NCI-H2171 treated with DMSO at 0.1 percent for 48 hours (cell line): ENCODE results near the gene CIZ1.

ENCODE experiments used
- DNase-seq: peaks from one replicate; lab custom pipeline; 2025; lab: John Stamatoyannopoulos, UW

CIZ1 gene

GRCh38 chr9:128214571-128215490 is 23.5 kb upstream of the CIZ1 start:
- DNase-seq = peak; percentile 82

GRCh38 chr9:128213746-128214497 is 22.6 kb upstream of the CIZ1 start:
- no peak for DNase-seq

- DNase-seq = no peak
Measured at GRCh38 chr9:128211981-128212281, 20.6 kb upstream of the CIZ1 start.

- DNase-seq = peak; percentile 89
Measured at GRCh38 chr9:128211186-128211980, 20.0 kb upstream of the CIZ1 start.

- DNase-seq = no peak
Measured at GRCh38 chr9:128208946-128209669, 17.7 kb upstream of the CIZ1 start.

DNA sequence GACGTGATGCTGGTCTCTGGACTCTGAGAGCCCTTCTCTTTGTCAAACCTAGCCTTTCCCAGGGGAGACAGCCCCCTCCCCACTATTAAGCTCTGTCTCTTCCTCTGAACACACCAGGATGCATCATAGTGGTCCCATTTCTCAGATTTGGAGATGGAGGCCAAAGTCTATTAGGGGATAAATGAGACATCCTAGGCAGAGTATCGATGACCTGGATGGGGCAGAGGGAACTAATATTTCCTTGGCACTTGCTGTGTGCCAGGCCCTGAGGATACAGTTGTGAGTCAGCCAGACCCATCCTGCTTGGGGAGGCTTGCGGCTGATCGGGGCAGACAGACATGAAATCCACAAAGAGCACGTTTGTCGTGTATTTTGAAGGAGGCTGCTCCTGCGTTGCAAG is 17.0 kb upstream of the CIZ1 start:
- DNase-seq = no peak

DNA sequence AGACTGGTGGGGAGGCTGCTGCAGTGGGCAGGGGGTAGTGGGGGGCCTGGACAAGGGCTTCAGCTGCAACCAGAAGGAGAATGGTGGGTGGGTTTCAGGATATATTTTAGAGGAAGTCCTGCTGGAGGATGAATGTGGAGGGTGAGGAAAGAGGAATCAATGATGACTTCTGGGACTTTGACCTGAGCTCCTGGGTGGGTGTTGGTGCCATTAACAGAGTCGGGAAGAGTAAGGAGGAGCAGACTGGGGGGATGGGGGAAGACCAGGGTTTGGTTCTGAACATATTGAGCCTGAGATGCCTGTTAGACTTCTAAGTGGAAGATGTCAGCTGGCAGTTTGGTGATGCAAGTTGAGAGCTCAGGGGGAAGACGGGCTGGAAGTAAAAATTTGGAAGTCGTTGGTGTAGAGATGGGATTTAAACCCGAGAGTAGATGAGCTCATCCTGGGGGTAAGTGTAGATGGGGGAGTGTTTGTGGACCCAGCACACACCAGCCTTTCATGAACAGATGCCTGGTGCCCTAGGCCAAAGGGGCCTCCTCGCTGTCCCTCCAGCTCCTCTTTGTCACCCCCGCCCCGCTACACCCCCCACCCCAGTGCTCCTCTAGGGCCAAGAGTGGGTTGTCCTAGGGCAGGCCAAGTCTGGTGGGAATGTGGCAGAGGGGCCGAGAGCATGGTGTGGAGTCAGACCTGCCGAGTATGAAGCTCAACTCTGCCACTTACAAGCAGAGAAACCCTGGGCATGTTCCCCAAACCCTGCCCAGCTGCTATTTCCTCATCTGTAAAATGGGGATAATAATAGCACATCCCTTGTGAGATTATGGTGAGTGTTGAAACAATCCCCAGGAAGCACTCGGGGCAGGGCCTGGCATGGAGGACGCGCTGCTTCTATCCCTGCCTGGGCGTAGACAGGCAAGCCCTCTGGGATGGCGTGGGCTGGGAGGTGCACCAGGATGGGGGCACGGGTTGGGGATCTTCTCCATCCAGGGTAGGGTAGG is 15.8 kb upstream of the CIZ1 start:
- DNase-seq = peak; percentile 25

GRCh38 chr9:128206484-128206883 is 15.1 kb upstream of the CIZ1 start:
- DNase-seq = no peak

- DNase-seq = no peak
Measured at GRCh38 chr9:128205296-128205944, 14.0 kb upstream of the CIZ1 start.

DNA sequence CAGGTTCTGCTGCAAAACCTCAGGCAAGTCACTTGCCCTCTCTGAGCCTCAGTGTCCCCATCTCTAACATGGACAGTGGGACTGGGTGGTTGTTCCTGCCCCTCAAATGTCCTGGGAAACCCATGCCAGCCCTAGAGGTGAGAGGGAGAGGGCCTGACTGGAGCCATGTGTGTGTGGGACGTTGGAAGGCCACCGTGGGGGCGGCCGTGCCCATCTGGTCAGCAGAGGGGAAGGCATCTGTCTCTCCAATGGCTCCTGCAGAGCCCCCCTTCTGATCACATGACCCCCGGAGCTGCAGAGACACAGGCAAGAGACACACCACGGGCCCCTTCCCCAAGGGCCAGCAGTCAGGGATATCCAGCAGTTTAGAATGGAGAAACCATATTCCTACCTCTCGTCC is 13.5 kb upstream of the CIZ1 start:
- DNase-seq = no peak

GRCh38 chr9:128203707-128204551 is 12.6 kb upstream of the CIZ1 start:
- DNase-seq = peak; percentile 79

- DNase-seq = peak; percentile 75
Measured at GRCh38 chr9:128203024-128203706, 11.8 kb upstream of the CIZ1 start, which contains the start of gene DNM1. Gene DNM1 (plus strand): TSS chr9:128203379. CDS start chr9:128203471, 92 bp downstream.

- no peak for DNase-seq
Measured at GRCh38 chr9:128202648-128203023, 11.3 kb upstream of the CIZ1 start.

GRCh38 chr9:128201441-128202369 is 10.3 kb upstream of the CIZ1 start:
- peak; percentile 25 for DNase-seq

DNA sequence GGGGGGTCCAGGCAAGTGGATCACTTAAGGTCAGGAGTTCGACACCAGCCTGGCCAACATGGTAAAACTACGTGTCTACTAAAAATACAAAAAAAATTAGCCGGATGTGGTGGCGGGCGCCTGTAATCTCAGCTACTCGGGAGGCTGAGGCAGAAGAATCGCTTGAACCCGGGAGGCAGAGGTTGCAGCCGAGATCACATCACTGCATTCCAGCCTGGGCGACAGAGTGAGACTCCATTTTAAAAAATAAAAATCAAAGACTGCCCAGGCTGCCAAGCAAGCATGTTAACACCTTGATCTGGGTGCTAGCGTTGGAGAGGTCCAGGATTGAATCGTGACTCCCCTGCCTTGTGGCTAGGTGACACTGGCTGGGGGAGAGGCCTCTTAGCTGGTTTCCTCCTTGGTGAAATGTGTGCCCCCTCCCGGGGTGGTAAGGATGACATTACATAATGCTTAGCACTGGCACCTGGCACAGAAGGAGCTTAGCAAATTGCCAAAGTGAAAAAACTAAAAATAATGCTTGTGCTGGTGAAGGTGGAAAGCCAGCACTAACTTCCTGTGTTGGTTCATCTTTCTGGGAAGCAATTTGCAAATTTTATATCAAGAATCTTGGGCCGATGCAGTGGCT is 2.2 kb upstream of the CIZ1 start:
- DNase-seq = no peak

DNA sequence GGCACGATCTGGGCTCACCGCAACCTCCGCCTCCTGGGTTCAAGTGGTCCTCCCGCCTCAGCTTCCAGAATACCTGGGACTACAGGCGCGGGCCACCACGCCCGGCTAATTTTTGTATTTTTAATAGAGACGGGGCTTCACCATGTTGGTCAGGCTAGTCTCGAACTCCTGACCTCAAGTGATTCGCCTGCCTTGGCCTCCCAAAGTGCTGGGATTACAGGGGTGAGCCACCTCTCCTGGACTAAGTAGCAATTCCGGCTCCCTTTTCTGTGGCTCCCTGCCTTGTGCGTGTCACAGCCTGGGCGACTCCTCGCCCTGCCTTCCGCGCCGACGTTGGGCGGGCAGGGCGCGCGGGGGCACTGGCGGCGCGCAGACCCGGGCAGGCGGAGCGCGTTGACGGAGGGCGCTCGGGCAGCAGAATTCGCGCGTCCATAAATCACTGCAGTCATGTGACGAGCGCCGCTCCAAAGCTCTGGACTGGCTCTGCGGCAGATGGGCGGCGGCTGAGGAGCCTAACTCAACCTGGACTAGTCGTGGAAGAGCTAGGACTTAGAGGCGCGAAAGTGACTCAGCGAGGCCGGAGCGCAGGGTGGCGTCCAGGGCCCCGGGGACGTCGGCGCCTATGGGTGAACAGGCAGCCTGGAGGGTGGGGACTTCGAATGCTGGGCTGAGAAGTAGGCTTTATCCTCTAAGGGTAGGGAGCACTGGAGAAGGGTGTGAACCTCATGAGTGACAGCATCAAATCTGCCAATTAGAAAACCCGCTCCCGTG is 1.4 kb upstream of the CIZ1 start:
- peak; percentile 83 for DNase-seq
